A549 (cell line): ENCODE measurements around the gene MED4. TPM values are rescaled to one million over a fixed set of nuclear protein-coding genes. Genes with fewer than 3 reads are reported as not detected.

Experiments
- ATAC-seq, 2 experiments: fragments of 200-7000 bp in 1 of 2; fragments of >200 bp in 1 of 2; cut with Nextera tagmentation in 1 of 2; cut with Tn5 transposase in 1 of 2; 3 replicates each; pipeline versions ENCODE4 v1.8.0 to v1.9.1; 2018 to 2020; ENCODE audit warnings: mild to moderate bottlenecking in 1 of 2, moderate library complexity in 1 of 2
- CTCF ChIA-PET: fragments of 300-600 bp; sonication (Branson Sonifier 250); formaldehyde crosslinking; extraction: SDS; loops from one replicate; lab custom pipeline; 2021; ENCODE audit warnings: antibody characterized with exemption, inconsistent platforms; lab: Yijun Ruan, JAX
- POLR2A ChIA-PET: fragments of 350-600 bp; formaldehyde crosslinking; extraction: SDS; loops from one replicate; lab custom pipeline; 2021; ENCODE audit warnings: antibody characterized with exemption, inconsistent platforms; lab: Yijun Ruan, JAX
- DNase-seq, 2 experiments: peaks; one replicate each; pipeline versions ENCODE4 v3.0.0 to v3.0.0-alpha.2; 2011 to 2016; ENCODE audit warnings: low read depth in 1 of 2, low spot score in 1 of 2
- FAIRE-seq: peaks from 2 replicates; lab custom pipeline; 2011; peaks lifted over from hg19 to GRCh38; lab: Jason Lieb, UNC
- H3K27ac ChIP-seq, 2 experiments: fragments of >200 bp; sonication (Bioruptor Twin); formaldehyde crosslinking; 3 replicates each; pipeline ENCODE4 v1.5.1; 2016 to 2017
- H3K4me1 ChIP-seq: fragments of >200 bp; sonication (Bioruptor Twin); formaldehyde crosslinking; 3 replicates; pipeline ENCODE4 v1.6.1; 2016
- H3K4me2 ChIP-seq: fragments of >200 bp; sonication (Bioruptor Twin); formaldehyde crosslinking; 3 replicates; pipeline ENCODE4 v1.6.1; 2016
- H3K4me3 ChIP-seq: fragments of >200 bp; sonication (Bioruptor Twin); formaldehyde crosslinking; 3 replicates; pipeline ENCODE4 v1.5.1; 2016
- H3K9me3 ChIP-seq: fragments of >200 bp; sonication (Bioruptor Twin); formaldehyde crosslinking; 3 replicates; pipeline ENCODE4 v1.6.1; 2016
- EHF ChIP-seq: fragments of 250-450 bp; sonication (Bioruptor Pico); IDR thresholded peaks from 2 replicates; pipeline ENCODE4 v1.5.0; 2020; ENCODE audit warnings: mild to moderate bottlenecking
- EHMT2 ChIP-seq: fragments of 200-600 bp; sonication (generic); IDR thresholded peaks from 2 replicates; pipeline ENCODE4 v1.6.1; 2016; ENCODE audit warnings: antibody characterized with exemption, low read depth, mild to moderate bottlenecking, moderate library complexity
- ELK1 ChIP-seq: fragments of 150-350 bp; IDR thresholded peaks from 2 replicates; pipeline ENCODE4 v1.6.1; 2014; ENCODE audit warnings: low read depth, mild to moderate bottlenecking, low read length
- EP300 ChIP-seq, 2 experiments: fragments of >200 bp; sonication (Bioruptor Twin); formaldehyde crosslinking; IDR thresholded peaks; 2 replicates in 1 of 2; 3 replicates in 1 of 2; pipeline ENCODE4 v1.6.1; 2016 to 2017
- FOSB ChIP-seq: fragments of 250-450 bp; sonication (Bioruptor Pico); IDR thresholded peaks from 2 replicates; pipeline ENCODE4 v1.5.0; 2020; ENCODE audit warnings: mild to moderate bottlenecking, moderate library complexity
- FOXS1 ChIP-seq: fragments of 250-450 bp; sonication (Bioruptor Pico); IDR thresholded peaks from 2 replicates; pipeline ENCODE4 v1.5.0; 2020; ENCODE audit warnings: mild to moderate bottlenecking, moderate library complexity
- HES2 ChIP-seq: fragments of >200 bp; sonication (Bioruptor Twin); formaldehyde crosslinking; IDR thresholded peaks from 2 replicates; pipeline ENCODE4 v1.6.1; 2016
- HEYL ChIP-seq: fragments of 250-450 bp; sonication (Bioruptor Pico); IDR thresholded peaks from 2 replicates; pipeline ENCODE4 v1.8.0; 2021; ENCODE audit warnings: mild to moderate bottlenecking, moderate library complexity
- HMGXB4 ChIP-seq: fragments of 250-450 bp; sonication (Bioruptor Pico); IDR thresholded peaks from 2 replicates; pipeline ENCODE4 v1.5.0; 2021; ENCODE audit warnings: mild to moderate bottlenecking, moderate library complexity, borderline replicate concordance
- HOXA7 ChIP-seq: fragments of 250-450 bp; sonication (Bioruptor Pico); IDR thresholded peaks from 2 replicates; pipeline ENCODE4 v1.5.0; 2020; ENCODE audit warnings: mild to moderate bottlenecking, moderate library complexity
- JUN ChIP-seq, 2 experiments: fragments of >200 bp; sonication (Bioruptor Twin); formaldehyde crosslinking; IDR thresholded peaks; 2 replicates in 1 of 2; 3 replicates in 1 of 2; pipeline ENCODE4 v1.6.1; 2016 to 2017
- MAX ChIP-seq: IDR thresholded peaks from 2 replicates; pipeline ENCODE4 v1.6.1; 2012
- NPAS2 ChIP-seq: fragments of 250-450 bp; sonication (Bioruptor Pico); IDR thresholded peaks from 2 replicates; pipeline ENCODE4 v1.8.0; 2022; ENCODE audit warnings: mild to moderate bottlenecking, moderate library complexity, borderline replicate concordance
- POLR2AphosphoS2 ChIP-seq: conservative IDR thresholded peaks from 2 replicates; pipeline ENCODE4 v1.6.1; 2012; ENCODE audit warnings: low read length, improper control_type of control experiment, inconsistent platforms
- RAD21 ChIP-seq, 2 experiments: fragments of >200 bp in 1 of 2; sonication (Bioruptor Twin) in 1 of 2; formaldehyde crosslinking in 1 of 2; IDR thresholded peaks in 1 of 2; conservative IDR thresholded peaks in 1 of 2; 2 replicates in 1 of 2; 3 replicates in 1 of 2; pipeline ENCODE4 v1.6.1; 2012 to 2018; ENCODE audit warnings: inconsistent platforms in 1 of 2
- REST ChIP-seq: fragments of 200-600 bp; sonication (generic); IDR thresholded peaks from 2 replicates; pipeline ENCODE4 v1.6.1; 2016; ENCODE audit warnings: antibody characterized with exemption, mild to moderate bottlenecking, moderate library complexity
- RNF2 ChIP-seq: fragments of 200-600 bp; sonication (generic); IDR thresholded peaks from 2 replicates; pipeline ENCODE4 v1.6.1; 2016; ENCODE audit warnings: low read depth, mild to moderate bottlenecking, antibody characterized with exemption, moderate library complexity, borderline replicate concordance
- SMC3 ChIP-seq: fragments of >200 bp; sonication (Bioruptor Twin); formaldehyde crosslinking; IDR thresholded peaks from 3 replicates; pipeline ENCODE4 v1.6.1; 2018; ENCODE audit warnings: inconsistent platforms
- ZNF302 ChIP-seq: fragments of 250-450 bp; sonication (Bioruptor Pico); IDR thresholded peaks from 2 replicates; pipeline ENCODE4 v1.9.0; 2021; ENCODE audit warnings: inconsistent platforms, mild to moderate bottlenecking, moderate library complexity
- WGBS: methylation state at CpG from one replicate; pipeline ENCODE4 v1.1.6; 2017; ENCODE audit errors: missing lambda C conversion rate; 5-methylcytosine and 5-hydroxymethylcytosine counted together
- polyA plus RNA-seq, 4 experiments: library from polyadenylated mRNA; depleted of rRNA in 3 of 4; stranded (reverse); fragments of >200 nt; fragmentation: RNase III in 1 of 4; extraction: RNeasy Plus Mini Kit Qiagen cat#74134 plus additional on column Dnase treatment in 1 of 4; gene quantifications; 2 replicates in 3 of 4; 3 replicates in 1 of 4; pipeline ENCODE4 v1.2.3, GENCODE V29; 2011 to 2017

MED4 gene
- polyA plus RNA-seq, 2 of the 4 experiments (the other 2 are of a cell fraction) = 30.5 to 41.9 TPM

- no peak for DNase-seq
- no peak for TF ChIP-seq RNF2
- TF ChIP-seq MAX = no peak
- TF ChIP-seq, all 56 proteins: peak for 0
- ATAC-seq (no peak), FAIRE-seq (no peak)
- Histone ChIP-seq H3K9me3 (no peaks in the 10 kb centered on the region), H3K4me3 (no peak overlapping the region), H3K4me1 (no peaks in the 10 kb centered on the region), H3K27ac (no peak overlapping the region), H3K4me2 (no peak overlapping the region)
- WGBS = 36% methylated on average over 3 of the region's 3 CpGs
- ChIA-PET CTCF (no interaction called here), POLR2A (no interaction called here)
Measured at GRCh38 chr13:48110931-48111721, 16.2 kb upstream of the MED4 start.

- no peak for TF ChIP-seq POLR2AphosphoS2
- TF ChIP-seq REST = no peak
- no peak for TF ChIP-seq SMC3
- no peak for TF ChIP-seq RAD21 (conservative IDR thresholded peaks at IDR 0.05 in 1 of 2, IDR thresholded peaks at IDR 0.05 in 1 of 2)
- no peak for TF ChIP-seq HES2
- no peak for TF ChIP-seq EHF (CRISPR knock-in tag)
- TF ChIP-seq NPAS2 (CRISPR knock-in tag) = no peak
- TF ChIP-seq EP300 (IDR thresholded peaks at IDR 0.05) = no peak
- no peak for TF ChIP-seq FOXS1
- no peak for TF ChIP-seq ZNF302 (CRISPR knock-in tag)
- no peak for TF ChIP-seq HEYL (CRISPR knock-in tag)
- TF ChIP-seq EHMT2 = no peak
- no peak for TF ChIP-seq MAX
Measured at GRCh38 chr13:48110132-48110868, 15.4 kb upstream of the MED4 start.

GRCh38 chr13:48108106-48108505 is 13.2 kb upstream of the MED4 start:
- CTCF ChIA-PET = interaction anchor here (0.6 to 1.3 kb wide), 2 partner anchors 13 to 77 kb away, joined by 3 to 4 read pairs; partner anchors contain the start of gene MED4

More at GRCh38 chr13:48110132-48110868, 15.4 kb upstream of the MED4 start:
- ATAC-seq (no peak), FAIRE-seq (no peak), DNase-seq (no peak)
- 42% methylated on average over 3 of the region's 3 CpGs for WGBS
- Histone ChIP-seq H3K4me2 (no peak overlapping the region), H3K9me3 (no peaks in the 10 kb centered on the region), H3K4me1 (no peaks in the 10 kb centered on the region), H3K27ac (no peak overlapping the region), H3K4me3 (no peak overlapping the region)
- ChIA-PET POLR2A (no interaction called here), CTCF (no interaction called here)

More at GRCh38 chr13:48108106-48108505, 13.2 kb upstream of the MED4 start:
- POLR2A ChIA-PET = no interaction called here
- H3K27ac ChIP-seq = no peak overlapping the region
- 16% methylated on average over 4 of the region's 4 CpGs for WGBS
- FAIRE-seq (no peak), ATAC-seq (no peak), DNase-seq (no peak)
- TF ChIP-seq FOSB (CRISPR knock-in tag) = no peak
- no peak for TF ChIP-seq HMGXB4 (CRISPR knock-in tag)
- no peak for TF ChIP-seq JUN (IDR thresholded peaks at IDR 0.05)
- no peak for TF ChIP-seq ELK1
- no peak for TF ChIP-seq HOXA7 (CRISPR knock-in tag)
- no peaks in the 10 kb centered on the region for H3K9me3 ChIP-seq
- H3K4me2 ChIP-seq = no peak overlapping the region
- H3K4me1 ChIP-seq = no peaks in the 10 kb centered on the region
- H3K4me3 ChIP-seq = no peak overlapping the region
